Measurements from ENCODE around the gene TMEM106B.
"Not testable (repeated sequence)": the region's sequence is repeated elsewhere in the genome, so short reads cannot be mapped to it uniquely, and the experiment has no call there.

The TMEM106B gene

DNA sequence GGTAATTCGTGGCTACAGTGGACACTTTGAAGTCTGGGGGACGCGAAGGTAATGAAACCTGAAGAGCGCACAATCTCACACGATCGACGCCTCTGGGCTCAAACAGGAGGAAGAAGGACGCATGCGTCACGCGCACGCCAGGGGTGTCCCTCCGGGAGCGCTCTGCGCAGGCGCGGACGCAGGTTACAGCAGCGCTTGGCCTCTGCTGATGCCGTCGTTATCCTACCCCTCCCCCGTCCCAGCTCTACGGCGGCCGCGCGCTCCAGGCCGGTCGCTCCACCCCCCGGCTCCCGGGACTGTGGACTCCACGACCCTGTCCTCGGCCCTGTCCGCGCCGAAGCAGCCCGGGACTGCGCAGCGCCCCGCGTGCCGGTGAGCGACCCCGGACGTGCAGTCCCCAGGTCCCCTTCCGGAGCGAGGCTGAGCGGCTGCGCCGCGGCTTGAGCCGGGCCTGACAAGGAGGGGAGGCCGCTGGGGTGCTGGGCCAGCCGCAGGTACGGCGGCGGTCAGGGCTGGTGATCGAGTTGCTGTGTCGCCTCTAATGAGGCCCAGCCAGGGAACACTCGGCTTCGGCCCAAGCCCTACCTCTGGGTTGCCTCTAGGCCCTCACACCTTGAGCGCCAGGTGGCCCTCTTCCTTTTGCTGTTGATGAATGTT is at the start of gene TMEM106B:
Gene TMEM106B (plus strand): TSS at position 241 of the 657 bp plus-strand sequence. CDS start 3,517 bp downstream, outside the sequence.
- peak; percentile 92 for DNase-seq

DNA sequence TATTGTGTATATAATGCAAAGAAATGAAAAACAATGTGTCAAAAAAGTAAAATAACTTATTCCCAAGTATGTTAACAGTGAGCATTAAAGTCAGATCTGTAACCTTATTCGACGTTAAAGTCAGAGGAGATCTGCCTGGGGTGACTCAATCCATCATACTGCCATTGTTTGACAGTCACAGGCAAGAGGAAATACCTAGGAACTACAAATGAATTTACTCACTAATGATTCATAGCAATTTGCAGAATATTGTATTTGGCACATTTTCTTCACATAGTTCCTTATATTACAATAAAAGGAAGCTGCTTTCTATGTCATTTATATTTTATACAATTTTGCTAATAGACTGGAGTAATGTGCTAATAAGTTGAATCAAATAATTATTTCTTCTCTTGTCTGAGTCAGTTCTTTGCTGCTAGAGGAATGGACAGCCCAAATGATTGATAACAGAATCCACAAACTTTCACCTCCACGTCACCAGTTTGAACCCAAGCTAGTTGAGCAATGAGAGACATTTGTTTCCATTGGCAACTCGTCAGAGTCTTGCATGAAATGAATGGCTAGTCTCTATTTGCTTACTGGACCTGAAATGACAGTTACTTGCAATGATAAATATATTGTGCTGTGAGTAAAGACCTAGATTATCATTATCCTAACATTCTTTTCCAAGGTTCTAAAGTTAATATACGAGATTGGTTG is 48.5 kb upstream of the TMEM106B start:
- no peak for DNase-seq

DNA sequence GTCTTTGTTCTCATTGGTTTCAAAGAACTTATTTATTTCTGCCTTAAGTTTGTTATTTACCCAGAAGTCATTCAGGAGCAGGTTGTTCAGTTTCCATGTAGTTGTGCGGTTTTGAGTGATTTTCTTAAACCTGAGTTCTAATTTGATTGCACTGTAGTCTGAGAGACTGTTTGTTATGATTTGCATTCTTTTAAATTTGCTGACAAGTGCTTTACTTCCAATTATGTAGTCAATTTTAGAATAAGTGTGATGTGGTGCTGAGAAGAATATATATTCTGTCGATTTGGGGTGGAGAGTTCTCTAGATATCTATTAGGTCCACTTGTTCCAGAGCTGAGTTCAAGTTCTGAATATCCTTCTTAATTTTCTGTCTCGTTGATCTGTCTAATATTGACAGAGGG is 43.0 kb upstream of the TMEM106B start:
- not testable (repeated sequence) for DNase-seq

DNA sequence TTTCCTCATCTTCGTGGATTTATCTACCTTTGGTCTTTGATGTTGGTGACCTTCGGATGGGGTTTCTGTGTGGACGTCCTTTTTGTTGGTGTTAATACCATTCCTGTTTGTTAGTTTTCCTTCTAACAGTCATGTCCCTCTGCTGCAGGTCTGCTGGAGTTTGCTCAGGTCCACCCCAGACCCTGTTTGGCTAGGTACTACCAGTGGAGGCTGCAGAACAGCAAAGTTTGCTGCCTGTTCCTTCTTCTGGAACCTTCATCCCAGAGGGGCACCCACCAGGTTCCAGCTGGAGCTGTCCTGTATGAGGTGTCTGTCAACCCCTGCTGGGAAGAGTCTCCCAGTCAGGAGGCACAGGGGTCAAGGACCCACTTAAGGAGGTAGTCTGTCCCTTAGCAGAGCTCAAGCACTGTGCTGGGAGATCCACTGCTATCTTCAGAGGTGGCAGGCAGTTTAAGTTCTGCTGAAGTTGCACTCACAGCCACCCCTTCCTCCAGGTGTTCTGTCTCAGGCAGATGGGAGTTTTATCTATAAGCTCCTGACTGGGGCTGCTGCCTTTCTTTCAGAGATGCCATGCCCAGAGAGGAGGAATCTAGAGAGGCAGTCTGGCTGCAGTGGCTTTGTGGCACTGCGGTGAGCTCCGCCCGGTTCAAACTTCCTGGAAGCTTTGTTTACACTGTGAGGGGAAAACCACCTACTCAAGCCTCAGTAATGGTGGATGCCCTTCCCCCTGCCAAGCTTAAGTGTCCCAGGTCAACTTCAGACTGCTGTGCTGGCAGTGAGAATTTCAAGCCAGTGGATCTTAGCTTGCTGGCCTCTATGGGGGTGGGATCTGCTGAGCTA is 40.9 kb upstream of the TMEM106B start:
- not testable (repeated sequence) for DNase-seq

DNA sequence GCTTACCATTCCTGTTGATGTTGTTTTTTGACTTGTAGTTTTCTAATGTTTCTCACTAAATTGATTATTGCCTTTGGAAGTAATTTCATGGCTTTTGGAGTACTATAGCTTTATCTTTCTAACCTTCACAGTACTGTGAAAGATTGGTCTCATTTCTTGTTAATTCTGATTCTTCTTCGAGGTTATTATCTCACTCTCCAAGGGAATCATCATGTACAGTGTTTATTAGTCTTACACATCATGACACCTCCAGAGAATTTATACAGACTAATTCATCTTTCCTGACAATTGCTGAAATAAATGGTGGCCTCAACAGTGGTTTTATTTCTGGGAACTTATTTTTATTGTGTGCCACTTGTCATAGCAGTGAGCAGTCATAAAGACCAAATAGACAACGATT is 37.4 kb upstream of the TMEM106B start:
- no peak for DNase-seq

DNA sequence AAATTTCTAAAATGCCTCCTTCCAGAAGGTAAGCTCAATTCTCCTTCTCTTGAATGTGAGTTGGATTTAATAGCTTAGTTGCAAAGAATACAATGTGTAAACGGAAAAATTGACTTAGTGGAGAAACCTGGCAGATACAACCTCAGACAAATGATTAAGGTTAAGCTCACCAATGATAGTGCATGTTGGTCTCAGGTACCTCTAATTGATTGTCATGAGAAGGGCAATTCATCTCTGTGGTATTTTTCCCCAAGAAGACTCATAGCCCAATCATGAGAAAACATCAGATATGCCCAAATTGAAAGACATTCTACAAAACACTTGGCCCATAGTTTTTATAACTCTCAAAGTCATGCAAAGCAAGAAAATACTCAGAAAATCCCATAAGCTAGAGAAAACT is 36.2 kb upstream of the TMEM106B start:
- DNase-seq, result no peak

DNA sequence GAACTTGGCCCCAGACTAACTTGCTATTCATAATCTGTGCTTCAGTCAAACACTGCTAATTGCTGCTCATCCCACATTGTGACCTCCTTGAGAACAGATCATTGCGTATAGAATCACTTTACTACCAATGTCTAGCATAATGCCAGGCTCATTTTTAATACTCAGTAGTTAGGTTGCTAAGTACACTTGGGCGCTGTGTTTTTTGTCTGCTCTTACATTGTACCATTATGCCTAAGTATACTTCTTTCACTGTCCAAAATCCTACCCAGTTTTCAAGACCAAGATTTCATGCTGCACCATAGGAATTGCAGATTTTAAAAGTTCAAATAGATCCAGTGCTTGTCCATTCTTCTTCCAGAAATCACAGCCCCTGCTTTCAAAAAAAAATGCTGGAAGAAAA is 32.8 kb upstream of the TMEM106B start:
- DNase-seq, result no peak

DNA sequence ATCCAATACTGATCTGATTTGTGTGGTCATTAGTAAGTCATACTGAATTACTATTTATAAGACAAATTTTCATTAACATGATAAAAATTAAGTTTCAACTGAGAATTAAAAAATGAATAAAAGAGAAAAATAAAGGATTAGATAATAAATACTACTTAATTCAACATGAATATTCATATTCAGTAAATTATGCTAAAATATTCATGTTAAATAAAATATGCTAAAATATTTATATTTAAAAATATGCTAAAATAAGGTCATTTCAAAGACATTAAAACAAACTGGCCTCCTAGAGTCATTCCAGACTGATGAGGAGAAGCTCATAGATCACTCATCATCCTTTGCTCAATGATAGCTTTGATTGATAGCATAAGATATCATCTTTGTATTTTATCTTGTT is 16.7 kb upstream of the TMEM106B start:
- DNase-seq, result no peak

DNA sequence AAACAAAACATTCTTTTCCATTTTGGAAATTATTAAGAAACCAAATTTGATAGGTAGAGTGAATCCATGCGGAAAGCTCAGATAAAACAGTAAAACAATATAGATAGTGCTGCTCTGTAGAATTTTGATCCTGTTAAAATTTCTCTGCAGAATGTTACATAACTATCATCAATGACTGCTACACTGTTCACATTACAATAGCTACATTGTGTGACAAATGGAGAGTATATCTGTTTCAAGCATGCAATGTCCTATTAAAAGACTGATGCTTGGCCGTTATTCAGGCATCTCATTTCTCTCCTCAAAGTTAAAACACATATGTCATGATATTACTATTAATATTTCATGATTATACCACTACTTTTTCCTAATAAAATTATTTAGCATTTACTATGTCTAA is 14.7 kb upstream of the TMEM106B start:
- no peak for DNase-seq

DNA sequence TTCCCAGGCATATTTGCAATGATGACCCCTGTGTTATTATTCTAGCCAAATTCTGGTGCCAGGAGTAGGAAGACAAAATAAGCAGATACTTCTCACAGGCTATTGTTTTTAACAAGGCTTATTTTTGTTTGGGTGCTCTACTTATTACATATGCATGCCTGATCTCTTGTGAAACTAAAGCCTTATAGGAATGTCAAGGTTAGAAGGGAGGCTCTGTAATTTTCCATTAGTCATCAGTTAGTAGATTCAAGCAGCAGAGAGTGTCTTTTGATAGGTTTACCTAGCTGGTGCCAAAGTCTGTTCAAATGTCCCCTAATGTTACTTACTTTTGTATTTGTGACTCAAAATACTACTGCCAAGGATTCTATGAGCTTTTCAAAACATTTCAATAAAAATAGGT is 11.7 kb upstream of the TMEM106B start:
- no peak for DNase-seq

DNA sequence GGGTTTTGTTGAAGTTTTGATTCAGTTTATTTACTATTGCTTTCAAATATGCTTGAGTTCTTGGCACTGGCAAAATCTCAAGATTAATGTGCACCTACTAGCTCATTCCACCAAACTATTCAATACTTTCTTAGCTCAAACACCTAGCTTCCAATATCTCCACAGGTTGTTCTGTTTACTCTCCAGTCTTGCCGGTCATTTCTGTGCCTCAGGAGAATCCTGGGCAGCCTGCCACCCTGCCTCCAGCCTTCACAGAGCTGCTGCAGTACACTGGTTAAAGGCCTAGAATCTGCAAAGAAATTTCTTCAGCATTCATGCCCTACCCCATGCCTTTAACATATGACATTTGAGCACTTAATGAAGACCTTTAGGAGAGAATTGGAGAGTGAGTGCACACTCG is 4.0 kb upstream of the TMEM106B start:
- DNase-seq, result no peak

DNA sequence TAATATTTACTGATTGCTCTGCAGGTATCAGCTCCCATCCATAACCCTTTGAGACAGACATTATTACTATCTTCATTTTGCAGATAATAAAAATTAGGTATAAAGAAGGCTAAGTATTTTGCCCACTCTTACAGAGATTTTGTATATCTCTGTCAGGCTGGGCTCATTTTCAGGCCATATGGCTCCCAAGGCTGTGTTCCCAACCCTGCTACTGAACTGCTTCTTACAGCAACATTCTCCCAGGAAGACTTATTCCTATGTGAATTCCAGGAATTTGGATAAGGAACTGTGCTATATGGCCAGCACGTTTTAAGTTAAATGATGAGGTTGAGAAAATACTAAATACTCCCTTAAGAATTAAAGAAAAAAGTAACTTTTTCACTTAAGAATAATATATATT is 1.9 kb upstream of the TMEM106B start:
- DNase-seq, result no peak

DNA sequence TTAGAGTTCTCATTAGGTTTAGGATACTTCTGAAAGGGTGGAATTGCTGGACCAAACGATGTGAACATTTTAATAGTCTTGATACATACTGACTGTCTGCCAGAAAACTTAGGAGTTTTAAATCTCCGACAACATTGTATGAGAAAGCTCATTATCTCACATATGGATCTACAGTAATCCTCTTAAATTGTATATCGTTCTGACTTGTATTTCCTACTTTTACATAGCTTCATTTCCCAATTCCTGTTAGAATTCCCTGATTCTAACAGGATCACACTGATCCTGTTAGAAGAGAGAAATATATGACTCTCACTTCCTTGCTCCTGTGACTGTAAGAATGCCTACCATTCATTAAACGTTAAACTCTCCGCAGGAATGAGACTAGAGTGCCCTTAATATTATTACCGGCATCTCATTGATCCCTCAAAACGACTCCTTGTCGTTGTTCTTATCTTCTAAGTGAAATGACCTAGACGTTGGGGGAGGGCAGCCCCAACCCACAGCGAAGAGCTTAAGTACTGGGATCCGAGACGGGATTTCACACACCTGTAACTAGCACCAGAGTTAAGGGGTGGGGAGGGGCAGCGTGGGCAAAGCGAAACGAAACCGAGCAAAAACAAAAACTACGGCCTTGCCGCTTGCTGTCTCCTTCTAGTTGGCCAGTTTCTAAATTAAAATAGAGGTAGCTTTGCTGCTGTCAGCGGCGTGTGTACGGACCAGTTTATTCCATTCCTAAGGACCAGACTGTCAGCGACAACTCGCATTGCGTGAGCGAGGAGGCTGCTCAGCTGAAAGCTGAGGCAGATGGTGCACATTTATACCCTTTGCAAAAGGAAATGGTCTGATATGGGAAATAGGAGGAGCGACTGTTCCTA is 678 bp upstream of the TMEM106B start:
- peak; percentile 16 for DNase-seq

DNA sequence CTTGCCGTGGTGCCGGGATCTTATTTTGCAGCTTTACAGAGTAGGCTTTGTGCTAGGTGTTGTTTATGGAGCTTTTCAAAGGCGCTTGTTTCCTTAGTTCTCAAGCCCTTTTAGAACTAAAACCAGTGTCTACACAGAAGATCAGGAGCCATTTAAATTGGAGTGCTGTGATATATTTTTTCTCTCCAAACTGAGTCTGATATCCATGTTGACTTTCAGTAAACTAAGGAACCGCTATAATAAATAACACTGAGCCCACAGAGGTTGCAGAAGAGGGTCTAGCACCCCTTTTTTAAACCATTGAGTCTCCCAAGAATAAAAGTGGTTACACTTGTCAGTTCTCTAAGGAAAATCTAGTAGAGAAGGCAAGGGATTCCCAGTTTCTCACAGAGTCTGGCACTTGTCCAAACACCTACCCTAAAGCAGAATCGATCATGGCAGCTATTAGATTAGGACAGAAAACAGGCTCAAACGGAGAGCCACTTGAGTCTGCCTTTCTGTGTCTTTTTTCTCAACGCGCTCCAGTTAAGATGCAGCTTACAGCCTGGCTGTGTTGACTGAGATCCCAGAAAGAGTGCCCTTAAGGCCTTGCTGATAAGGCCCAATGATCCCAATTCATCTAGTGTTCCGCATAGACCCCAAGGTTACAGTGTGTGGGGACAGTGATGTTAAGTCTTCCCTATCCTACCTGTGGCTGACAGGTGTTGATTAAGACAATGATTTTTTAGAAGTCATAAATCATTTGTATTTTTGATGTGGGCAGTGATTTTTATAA is 804 bp downstream of the TMEM106B start:
- DNase-seq, result no peak

DNA sequence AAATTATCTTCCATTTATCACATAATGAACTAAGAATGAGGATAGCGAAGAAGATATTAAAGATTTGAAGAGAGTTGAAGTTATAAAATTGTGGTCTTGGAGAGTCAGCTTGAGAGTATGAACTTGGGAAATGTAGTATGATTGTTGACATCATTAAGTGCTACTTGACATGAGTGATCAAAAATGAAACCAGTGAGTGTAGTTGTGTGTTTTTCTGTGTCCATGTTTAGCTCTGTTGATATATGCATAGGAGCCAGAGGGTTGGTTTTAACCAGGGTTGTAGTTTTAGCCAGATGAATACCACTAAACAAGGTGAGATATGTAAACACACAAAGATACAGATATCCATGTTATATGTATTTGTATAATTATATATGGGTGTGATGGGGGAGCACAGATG is 6.2 kb downstream of the TMEM106B start:
- no peak for DNase-seq

DNA sequence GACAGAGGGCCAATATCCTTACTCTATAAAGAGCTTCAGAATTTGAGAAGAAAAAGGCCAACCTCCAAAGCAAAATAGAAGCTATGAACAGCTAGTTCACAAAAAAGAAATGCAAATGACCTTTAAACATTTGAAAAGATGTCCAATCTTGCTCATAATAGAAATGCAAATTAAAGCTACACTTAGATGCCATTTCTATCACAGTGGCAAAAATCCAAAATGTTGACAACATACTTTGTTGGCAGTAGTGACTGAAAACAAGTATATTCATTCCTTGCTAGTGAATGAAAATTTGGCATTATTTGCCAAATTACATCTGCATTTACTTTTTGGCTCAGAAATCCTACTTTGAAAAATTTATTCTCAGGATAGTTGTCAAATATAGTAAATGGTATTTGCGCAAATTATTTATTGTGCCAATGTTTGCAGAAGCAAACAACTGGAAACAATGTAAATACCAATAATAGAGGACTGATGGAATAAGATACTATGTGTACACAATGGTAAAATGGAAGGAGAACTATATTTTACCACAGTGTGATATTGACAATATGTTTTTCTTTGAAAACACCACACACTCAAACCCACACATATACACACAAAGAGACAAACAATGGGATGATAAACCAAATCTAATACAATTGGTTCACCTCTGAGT is 9.4 kb downstream of the TMEM106B start:
- no peak for DNase-seq

DNA sequence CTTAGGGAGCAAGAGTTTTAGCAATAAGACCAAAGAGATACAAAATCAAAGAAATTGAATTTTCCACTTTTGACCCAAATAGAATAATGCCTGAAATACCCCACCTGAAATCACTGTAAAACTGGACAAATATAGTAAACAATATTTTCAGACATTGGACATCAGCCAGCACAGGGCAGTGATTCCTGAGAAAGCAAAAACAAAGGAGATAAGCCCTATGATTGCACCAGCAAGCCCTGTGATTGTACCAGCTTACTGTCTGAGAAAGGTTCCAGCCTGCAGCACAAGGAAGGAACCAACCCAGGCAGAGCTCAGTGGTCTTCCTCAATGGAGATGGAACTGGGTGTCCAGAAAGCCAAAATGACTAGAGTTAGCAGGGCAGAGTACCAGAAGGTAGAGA is 10.3 kb downstream of the TMEM106B start:
- no peak for DNase-seq

DNA sequence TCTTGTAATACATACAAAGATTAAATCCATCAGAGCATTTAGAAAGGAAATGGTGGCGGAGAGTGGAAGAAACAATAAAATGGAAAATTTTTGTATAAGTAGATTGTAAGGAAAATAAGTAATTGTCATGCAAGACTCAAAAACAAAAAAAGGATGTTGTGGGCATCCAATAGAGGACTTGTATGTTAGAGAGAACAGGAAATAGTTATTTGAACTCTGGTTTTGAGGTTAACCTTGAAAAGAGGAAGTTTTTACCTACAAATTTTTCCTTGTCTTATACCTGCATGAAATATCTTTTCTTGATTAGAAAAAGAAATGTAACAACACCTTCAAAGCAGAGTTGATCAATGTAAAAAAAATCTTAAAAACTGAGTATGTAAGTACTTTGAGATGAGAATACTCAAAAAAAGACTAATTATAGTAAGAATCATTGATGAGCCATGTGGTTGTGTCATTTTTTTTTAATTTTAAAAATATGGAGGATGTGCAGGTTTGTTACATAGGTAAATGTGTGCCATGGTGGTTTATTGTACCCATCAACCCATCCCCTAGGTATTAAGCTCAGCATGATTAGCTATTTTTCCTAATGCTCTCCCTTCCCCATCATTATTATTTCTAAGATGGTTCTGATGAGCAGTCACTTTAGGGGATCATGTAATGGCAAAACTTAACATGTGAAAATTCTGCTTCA is 11.9 kb downstream of the TMEM106B start:
- DNase-seq, result no peak

DNA sequence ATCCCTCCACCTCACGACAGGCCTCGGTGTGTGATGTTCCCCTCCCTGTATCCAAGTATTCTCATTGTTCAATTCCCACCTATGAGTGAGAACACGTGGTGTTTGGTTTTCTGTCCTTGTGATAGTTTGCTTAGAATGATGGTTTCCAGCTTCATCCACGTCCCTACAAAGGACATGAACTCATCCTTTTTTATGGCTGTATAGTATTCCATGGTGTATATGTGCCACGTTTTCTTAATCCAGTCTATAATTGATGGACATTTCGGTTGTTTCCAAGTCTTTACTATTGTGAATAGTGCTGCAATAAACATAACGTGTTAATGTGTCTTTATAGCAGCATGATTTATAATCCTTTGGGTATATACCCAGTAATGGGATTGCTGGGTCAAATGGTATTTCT is 13.9 kb downstream of the TMEM106B start:
- not testable (repeated sequence) for DNase-seq

DNA sequence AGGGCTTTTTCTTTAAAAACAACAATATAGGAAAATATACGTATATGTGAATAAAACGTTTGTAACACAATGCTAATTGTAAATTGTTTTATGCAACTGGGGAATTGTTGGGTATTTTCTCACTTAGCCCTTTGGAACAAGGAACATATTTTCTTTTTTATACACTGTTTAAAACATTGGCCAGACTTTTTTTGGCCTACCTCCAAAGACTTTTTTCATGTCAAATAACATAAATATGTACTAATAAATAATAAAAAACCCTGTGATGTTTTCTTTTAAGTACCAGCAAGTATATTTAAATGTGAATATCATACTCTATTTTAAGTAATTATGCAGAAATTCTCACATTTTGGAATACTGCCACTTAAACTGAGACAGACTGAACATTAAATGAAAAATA is 15.7 kb downstream of the TMEM106B start:
- DNase-seq, result no peak

DNA sequence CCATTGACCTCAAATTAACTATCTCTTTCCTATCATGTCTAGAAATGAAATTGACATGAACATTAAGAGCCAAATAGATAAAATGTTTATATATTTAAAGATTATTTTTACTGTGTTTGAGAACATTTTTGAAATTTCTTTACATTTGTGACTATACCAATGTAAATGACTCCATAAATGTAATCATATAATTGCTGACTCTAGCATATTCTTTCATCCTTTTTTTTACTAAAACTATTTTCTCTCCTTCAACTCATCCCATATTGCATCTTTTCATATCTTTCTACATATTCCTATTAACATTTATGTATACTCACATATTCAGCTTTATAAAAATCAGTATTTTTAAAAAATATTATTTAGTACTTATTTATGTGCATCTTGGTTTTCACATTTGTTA is 16.9 kb downstream of the TMEM106B start:
- no peak for DNase-seq

Measured in NK-92 treated with Interleukin-12 subunit alpha and Interleukin-12 subunit beta, amount 100 ng/mL, for 24 hours (cell line).